ENCODE measurements around the gene CTNNBL1. TPM values are rescaled to one million over a fixed set of nuclear protein-coding genes. Genes with fewer than 3 reads are reported as not detected.

Gene CTNNBL1
- total and polyA plus RNA-seq, 7 donors = 26.7 to 44.0 (median 37.9) TPM

- Histone ChIP-seq H3K36me3 (ENCODE audit: insufficient read depth in 1 of 2, low read depth in 1 of 2) (peaks cover 3 to 14% of the 10 kb centered on the region in 2 donors), H3K27ac (no peak overlapping the region)
- 53 to 70% (median 57%) methylated on average over 5 of the region's 5 CpGs for WGBS, 3 donors
Measured at GRCh38 chr20:37774156-37774555, 80.3 kb downstream of the CTNNBL1 start.

GRCh38 chr20:37775200-37775599, 81.4 kb downstream of the CTNNBL1 start:
- Histone ChIP-seq H3K4me3 (no peak overlapping the region), H3K27ac (no peak overlapping the region), H3K27me3 (ENCODE audit: insufficient read depth in 3 of 3, low read length in 2 of 3) (no peaks in the 10 kb centered on the region), H3K9me3 (no peaks in the 10 kb centered on the region), H3K4me1 (peaks cover 26% of the 10 kb centered on the region), H3K36me3 (ENCODE audit: insufficient read depth in 1 of 2, low read depth in 1 of 2) (peaks cover 0 to 11% of the 10 kb centered on the region in 2 donors)
- intact Hi-C loops (cut with DNase I) = loop anchor here in 1 of 2 donors (5.0 kb wide), 1 partner anchor 212 kb away; no protein-coding TSS in a partner anchor
- DNase-seq (no peak), ATAC-seq (no peak)
- WGBS, 3 donors = 41 to 70% (median 42%) methylated on average over 5 of the region's 5 CpGs
- TF ChIP-seq CTCF (IDR thresholded peaks at IDR 0.05) = no peak

More at GRCh38 chr20:37774156-37774555, 80.3 kb downstream of the CTNNBL1 start:
- Histone ChIP-seq H3K4me1 (peaks cover 26% of the 10 kb centered on the region), H3K4me3 (no peak overlapping the region), H3K27me3 (ENCODE audit: insufficient read depth in 3 of 3, low read length in 2 of 3) (no peaks in the 10 kb centered on the region), H3K9me3 (no peaks in the 10 kb centered on the region)
- intact Hi-C loops (cut with DNase I) = loop anchor here in 1 of 2 donors (5.0 kb wide), 1 partner anchor 218 kb away; no protein-coding TSS in a partner anchor
- DNase-seq (no peak), ATAC-seq (peak; percentile 60 to 84 (median 72))
- no peak for TF ChIP-seq CTCF (IDR thresholded peaks at IDR 0.05)

GRCh38 chr20:37776049-37776448, 82.2 kb downstream of the CTNNBL1 start:
- TF ChIP-seq CTCF (IDR thresholded peaks at IDR 0.05) = no peak
- ATAC-seq (no peak), DNase-seq (no peak)
- Histone ChIP-seq H3K9me3 (no peaks in the 10 kb centered on the region), H3K27ac (no peak overlapping the region), H3K4me3 (no peak overlapping the region), H3K27me3 (ENCODE audit: insufficient read depth in 3 of 3, low read length in 2 of 3) (no peaks in the 10 kb centered on the region), H3K36me3 (ENCODE audit: insufficient read depth in 1 of 2, low read depth in 1 of 2) (peaks cover 0 to 7% of the 10 kb centered on the region in 2 donors), H3K4me1 (peaks cover 30% of the 10 kb centered on the region)
- intact Hi-C loops (cut with DNase I) = loop anchor here in 1 of 2 donors (5.0 kb wide), 1 partner anchor 211 kb away; no protein-coding TSS in a partner anchor
- 95 to 97% (median 96%) methylated on average over 5 of the region's 5 CpGs for WGBS, 3 donors

GRCh38 chr20:37776526-37776925, 82.7 kb downstream of the CTNNBL1 start:
- Histone ChIP-seq H3K4me1 (peaks cover 35% of the 10 kb centered on the region), H3K27me3 (ENCODE audit: insufficient read depth in 3 of 3, low read length in 2 of 3) (no peaks in the 10 kb centered on the region), H3K27ac (no peak overlapping the region), H3K4me3 (no peak overlapping the region), H3K9me3 (no peaks in the 10 kb centered on the region), H3K36me3 (ENCODE audit: insufficient read depth in 1 of 2, low read depth in 1 of 2) (peaks cover 0 to 7% of the 10 kb centered on the region in 2 donors)
- DNase-seq (no peak), ATAC-seq (no peak)
- TF ChIP-seq CTCF (IDR thresholded peaks at IDR 0.05) = no peak
- 96 to 99% (median 97%) methylated on average over 3 of the region's 3 CpGs for WGBS, 3 donors
- intact Hi-C loops (cut with DNase I) = loop anchor here in 1 of 2 donors (5.0 kb wide), 1 partner anchor 211 kb away; no protein-coding TSS in a partner anchor
